GM18858 (cell line): ENCODE results near the gene MANBA.
"Not testable (repeated sequence)": the region's sequence is repeated elsewhere in the genome, so short reads cannot be mapped to it uniquely, and the experiment has no call there.

Experiments used
- ATAC-seq: cut with Tn5 transposase; IDR thresholded peaks from one replicate; pipeline ENCODE4 v1.9.1; 2021; ENCODE audit not compliant: unreplicated experiment

MANBA gene

DNA sequence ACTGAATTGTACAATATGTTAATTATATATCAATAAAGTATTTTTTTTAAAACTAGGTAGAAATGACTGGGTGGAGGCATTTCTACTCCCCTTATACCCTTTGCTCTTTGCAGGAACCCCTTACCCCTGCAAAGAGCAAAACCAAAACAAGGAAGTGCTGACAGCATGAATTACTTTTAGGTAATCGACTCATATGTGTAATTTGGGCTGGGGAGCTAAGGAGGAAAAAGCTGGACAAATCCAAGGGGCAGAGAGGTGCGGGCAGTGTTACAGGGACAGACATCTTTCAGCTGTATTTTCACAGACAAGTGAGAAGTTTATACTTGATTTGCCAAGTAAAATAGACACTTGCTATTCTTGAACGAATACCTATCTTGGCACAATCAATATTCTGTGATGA, 35.5 kb downstream of the MANBA start:
- no peak for ATAC-seq

DNA sequence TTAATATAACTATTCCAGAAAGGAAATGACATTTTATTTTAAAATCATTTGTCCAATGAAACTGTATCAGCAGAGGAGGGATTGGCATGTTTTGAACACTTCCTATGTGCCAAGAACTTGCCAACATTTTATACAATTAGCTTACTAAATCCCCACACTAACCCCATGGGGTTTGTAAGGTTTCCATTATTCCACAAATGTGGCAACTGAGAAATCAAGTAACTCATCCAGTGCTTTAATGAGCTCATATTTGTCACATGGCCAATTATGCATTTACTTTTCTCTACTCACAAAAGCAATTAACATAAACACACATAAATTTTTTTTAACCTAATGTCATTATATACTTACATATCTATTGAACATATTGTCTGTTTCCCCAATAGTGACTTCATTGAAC, 37.3 kb downstream of the MANBA start:
- ATAC-seq, result no peak

DNA sequence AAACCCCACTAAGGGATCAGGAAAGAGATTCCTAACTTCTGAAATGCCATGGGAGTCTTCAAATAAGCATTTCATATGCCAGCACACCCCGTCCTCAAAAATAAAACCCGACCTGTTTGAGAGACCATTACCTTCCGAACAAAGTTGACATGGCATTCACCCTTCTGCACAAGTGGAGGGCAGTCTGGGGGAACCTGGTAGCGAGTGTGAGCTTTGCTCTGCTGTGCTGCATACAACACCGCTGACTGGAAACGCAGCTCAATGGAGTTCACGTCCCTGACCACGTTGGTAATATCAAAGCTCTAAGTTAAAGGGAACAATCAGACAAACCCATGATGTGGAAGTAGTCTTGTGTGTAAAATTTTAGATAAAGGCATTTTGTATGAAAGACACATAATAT, 38.0 kb downstream of the MANBA start:
- no peak for ATAC-seq

DNA sequence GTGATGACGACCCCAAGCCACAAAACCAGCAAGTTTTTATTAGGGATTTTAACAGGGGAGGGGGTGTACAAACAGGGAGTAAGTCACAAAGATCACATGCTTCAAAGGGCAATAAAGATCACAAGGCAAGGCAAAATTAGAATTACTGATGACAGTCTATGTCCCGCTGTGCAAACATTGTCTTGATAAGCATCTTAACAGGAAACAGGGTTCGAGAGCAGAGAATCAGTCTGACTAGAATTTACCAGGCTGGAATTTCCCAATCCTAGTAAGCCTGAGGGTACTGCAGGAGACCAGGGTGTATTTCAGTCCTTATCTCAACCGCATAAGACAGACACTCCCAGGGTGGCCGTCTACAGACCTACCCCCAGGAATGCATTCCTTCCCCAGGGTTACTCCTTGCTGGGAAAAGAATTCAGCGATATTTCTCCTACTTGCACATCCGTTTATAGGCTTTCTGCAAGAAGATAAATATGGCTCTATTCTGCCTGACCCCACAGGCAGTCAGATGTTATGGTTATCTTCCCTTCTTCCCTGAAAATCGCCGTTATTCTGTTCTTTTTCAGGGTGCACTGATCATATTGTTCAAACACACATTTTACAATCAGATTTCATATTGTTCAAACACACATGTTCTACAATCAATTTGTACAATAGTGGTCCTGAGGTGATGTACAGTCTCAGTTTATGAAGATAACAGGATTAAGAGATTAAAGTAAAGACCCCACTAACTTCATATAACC, 41.8 kb downstream of the MANBA start:
- not testable (repeated sequence) for ATAC-seq

DNA sequence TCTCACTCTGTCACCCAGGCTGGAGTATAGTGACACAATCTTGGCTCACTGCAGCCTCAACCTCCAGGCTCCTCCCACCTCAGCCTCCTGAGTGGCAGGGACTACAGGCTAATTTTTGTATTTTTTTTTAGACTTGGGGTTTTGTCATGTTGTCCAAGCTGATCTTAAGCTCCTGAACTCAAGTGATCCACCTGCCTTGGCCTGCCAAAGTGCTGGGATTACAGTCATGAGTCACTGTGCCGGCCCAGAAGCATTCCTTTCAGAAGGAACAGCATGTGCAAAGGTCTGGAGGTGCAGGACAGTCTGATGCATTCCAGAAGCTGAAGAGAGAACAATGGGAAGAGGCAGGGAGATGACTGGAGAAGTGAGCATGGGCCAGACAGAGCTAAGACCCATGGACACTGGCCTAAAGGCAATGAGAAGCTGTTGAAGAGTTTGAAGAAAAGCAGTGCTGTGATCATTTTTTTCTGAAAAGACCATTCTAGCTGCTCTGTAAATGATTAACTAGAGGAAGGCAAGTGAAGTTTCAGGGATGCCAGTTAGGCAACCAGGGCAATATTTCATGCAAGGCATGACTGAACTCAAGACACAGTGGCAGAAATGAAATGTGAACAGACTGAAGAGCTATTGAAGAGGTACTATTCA, 43.2 kb downstream of the MANBA start:
- no peak for ATAC-seq

DNA sequence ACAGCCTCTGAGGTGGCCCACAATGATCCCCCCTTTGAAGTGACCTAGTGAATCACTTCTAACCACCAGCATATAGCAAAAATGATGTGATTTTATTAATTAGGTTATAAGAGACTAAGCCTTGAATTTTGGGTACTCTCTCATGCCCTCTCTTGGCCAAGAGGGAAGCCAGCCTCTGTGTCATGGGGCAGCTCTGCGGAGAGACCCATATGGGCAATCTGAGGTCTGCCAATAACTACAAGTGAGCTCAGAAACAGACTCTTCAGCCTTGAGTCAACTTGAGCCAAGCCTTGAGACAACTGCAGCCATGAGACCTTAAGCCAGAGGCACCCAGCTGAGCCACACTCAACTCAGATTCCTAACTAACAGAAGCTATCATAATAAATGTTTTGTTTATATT, 45.7 kb downstream of the MANBA start:
- ATAC-seq, result no peak

DNA sequence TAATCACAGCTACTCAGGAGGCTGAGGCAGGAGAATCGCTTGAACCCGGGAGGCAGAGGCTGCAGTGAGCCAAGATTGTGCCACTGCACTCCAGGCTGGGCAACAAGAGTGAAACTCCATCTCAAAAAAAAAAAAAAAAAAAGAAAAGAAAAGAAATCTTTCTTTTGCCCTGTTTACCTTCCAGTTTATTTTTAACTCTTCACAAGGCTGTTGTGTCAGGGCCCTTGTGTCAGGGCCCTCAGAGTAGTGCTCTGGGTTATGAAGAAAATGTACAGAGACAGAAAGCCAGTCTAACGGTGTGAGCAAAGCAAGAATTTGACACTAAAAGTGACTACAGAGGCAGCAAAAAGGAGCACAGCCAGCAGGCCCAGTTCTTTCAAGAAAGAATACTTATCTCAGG, 47.0 kb downstream of the MANBA start:
- not testable (repeated sequence) for ATAC-seq

DNA sequence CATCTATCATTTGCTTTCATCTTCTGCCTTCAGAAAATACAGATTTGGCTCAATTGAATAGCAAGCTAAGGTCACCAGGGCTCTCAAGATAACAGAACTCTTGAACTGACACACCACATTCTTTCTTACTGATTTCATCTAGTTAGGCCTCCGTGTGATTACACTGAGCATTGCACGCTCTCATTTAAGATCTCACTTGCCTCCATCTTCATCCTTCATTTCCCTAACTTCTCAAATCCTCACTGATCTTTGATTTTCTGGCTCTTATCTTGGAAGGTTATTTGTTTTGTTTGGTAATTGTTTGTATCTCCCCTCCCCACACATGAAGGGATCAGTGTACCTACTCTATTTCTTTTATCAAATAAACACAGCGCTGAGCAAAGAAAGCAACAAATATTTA, 47.7 kb downstream of the MANBA start:
- ATAC-seq, result no peak

DNA sequence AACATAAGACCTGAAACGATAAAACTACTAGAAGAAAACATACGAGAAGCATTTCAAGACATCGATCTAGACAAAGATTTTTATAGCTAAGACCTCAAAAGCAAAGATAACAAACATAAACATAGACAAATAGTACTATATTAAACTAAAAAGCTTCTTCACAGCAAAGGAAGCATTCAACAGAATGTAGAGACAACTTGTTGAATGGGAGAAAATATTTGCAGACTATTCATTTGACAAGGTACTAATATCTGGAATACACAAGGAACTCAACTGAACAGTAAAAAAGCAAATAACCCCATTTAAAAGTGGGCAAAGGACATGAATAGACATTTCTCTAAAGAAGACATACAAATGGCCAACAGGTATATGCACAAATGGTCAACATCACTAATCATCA, 49.8 kb downstream of the MANBA start:
- no peak for ATAC-seq

DNA sequence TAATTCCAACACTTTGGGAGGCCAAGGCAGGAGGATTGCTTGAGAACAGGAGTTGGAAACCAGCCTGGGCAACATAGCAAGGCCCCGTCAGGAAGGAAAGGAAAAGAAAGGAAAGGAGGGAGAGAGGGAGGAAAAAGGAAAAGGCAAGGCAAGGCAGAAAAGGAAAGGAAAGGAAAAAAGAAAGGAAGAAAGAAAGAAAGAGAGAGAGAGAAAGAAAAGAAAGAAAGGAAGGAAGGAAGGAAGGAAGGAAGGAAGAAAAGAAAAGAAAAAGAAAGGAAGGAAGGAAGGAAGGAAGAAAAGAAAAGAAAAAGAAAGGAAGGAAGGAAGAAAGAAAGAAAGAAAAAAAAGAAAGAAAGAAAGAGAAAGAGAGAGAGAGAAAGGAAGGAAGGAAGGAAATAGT, 51.7 kb downstream of the MANBA start:
- not testable (repeated sequence) for ATAC-seq

DNA sequence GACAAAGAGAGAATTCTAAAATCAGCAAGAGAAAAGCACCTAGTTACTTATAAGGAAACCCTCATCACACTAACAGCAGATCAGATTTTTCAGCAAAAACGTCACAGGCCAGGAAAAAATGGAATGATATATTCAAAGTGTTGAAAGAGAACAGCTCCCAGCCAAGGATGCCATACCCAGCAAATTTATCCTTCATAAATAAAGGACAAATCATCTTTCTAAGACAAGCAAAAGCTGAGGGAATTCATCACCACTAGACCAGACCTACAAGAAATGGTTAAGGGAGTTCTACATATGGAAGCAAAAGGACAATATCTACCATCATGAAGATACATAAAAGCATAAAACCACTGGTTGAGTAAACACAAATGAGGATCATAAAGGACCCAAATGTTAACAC, 53.6 kb downstream of the MANBA start:
- no peak for ATAC-seq

DNA sequence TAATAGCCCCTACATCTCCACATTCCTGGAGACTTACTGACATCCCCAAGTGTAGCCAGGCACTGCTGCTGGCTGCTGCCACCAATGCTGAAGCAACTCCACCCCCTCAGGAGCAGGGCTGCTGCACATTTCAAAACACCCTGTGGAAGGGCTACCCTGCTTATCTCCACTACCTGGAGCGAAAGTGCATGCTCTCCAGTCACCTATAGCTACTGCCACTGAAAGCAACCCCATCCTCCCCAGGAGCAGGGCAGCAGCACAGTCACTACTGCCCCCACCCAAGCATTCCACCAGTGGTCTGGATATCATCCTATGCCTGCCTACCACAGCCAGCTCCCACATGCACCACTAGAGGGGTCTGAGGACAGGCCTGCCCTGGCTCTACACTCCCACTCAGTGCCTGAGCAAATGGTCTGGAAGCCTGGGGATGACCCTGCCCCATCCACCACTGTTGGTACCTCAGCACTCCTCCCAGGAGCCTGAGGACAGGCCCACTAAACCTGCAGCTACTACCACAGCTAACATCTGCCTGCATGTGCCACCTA, 55.3 kb downstream of the MANBA start:
- no peak for ATAC-seq

DNA sequence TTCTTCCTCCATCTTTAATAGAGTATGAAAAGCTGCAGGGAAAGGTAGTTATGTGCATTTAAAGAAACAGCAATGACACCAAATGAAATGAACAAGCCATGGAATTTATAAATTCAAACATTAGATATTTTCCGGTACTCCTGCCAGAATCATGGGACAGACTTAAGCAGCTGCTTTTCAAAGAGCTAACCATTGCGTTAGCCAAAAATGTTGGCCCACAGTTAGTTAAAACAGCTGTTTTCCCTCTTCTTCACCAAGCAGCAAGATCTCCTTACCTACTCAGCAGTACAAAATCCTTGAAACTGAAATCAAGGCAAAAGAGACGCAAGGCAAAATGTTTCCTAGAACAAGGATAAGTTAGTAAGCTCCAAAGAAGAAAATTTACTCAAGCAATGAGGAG, 64.0 kb downstream of the MANBA start:
- no peak for ATAC-seq

DNA sequence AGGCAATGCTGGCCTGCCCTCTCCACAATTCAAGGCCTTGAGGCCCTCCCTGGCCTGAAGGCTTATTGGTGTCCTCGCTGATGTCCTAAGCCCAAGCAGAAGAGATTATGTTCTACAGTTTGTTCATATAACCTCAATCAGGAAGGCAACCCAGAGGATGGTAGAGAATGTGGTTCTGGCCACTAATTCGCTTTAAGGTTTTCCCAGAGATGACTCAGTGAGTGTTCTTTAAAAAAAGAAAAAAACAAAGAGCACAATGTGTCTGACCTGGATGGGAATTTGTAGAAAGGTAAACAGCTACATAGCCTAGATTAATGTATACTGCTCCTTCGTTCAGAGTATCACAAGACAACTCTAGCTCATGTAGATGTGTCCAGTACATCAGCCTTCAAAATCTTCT, 66.0 kb downstream of the MANBA start:
- no peak for ATAC-seq

DNA sequence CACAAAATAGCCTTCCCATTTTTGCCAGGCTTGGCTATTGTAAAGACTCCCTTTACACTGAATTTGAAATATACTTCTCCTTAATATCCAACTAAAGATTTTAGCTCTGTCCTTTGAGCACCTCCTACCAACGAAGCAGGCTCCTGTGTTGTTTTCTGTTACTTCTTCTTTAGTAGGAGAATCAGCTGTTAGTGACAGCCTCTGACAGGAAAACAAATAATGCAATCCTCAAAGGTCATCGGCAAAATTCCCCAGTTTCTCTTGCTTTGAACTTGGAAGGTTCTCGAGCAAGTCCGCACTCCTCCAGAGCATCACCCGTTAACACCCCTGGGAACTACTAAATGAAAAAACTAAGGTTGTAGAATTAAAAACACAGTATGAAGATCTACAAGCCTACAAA, 66.9 kb downstream of the MANBA start:
- ATAC-seq, result no peak

DNA sequence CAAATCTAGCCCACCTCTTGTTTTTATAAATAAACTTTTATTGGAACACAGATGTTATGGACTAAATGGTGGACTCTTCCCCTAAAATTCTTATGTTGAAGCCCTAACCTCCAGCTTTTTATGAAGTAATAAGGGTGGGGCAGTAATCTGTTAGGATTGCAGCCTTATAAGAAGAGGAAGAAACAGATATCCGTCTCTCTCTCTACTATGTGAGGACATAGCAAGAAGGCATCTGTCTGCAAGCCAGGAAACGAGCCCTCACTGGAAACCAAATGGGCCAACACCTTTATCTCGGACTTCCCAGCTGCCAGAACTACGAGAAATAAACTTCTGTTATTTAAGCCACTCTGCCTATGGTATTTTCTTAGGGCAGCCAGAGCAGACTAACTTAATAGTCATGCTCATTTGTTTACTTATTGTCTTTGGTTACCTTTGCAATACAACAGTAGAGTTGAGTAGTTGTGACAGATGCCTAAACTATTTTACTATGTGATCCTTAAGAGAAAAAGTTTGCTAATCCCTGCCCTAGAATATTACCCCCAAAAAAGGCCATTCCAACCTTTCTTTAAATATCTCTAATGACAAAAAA, 67.4 kb downstream of the MANBA start:
- ATAC-seq, result no peak

DNA sequence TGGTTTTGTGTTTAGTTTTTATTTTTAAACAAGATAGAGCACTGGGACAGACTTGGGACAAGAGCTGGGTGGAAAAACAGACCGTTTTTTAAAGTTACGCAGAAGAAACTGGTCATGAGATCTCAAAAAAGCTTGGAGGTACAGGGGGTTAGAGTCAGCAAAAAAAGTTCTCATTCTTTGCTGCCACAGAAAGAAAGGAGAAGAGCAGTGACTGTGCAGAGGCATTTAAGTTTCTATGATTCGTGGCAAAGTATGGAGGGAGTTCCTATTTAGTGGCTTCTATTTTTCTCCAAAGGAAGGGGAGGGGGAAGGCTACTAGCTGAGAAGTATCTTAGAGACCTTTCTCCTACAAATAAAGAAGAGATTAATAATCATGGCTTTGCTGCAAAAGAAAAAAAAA, 68.3 kb downstream of the MANBA start:
- ATAC-seq, result no peak

DNA sequence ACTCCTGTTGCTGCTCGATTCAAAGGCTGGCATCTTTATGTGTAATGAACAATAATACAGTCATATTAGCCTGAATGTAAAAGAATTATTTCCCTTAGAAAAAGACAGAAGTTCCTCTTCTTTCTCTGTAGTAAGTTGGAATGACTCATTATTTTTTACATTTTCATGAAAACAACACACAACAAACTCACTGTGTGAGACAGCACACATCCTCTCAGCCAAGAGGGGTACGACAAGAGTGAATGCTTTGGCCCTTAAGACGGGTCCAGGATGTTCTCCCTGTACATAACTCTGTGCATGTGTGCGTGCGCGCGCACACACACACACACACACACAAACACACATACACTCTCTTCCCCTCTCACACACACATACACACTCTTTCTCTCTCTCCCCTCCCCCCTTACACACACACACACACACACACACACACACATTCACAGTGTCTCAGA, 72.8 kb downstream of the MANBA start:
- ATAC-seq, result peak; percentile 34

DNA sequence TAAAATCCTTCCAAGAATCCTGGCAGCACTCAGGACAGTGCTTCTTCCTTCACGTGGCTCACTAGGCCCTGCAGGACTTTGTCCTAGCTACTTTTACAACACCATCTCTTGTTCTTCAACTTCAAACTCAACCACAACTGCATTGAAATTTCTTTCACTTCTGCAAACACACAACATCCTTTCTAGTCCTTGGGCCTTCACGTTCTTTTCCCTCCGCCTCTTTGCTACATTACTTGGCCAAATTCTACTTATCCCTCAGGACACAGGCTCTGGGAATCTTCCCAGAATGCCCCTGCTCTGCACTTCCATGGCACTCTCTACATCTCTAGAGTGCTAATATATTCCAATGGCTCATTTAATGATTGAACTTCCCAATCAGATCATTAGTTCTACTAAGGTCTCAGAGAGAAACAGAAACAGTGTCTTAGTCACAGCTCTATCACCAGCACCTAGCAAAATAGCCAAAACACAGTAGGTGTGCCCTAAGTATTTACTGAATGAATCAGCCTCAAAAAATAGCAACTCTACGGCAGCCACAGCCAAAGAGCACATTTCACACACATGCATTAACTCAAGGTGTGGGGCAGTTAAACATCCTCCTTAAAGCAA, 73.3 kb downstream of the MANBA start:
- ATAC-seq, result peak; percentile 88

DNA sequence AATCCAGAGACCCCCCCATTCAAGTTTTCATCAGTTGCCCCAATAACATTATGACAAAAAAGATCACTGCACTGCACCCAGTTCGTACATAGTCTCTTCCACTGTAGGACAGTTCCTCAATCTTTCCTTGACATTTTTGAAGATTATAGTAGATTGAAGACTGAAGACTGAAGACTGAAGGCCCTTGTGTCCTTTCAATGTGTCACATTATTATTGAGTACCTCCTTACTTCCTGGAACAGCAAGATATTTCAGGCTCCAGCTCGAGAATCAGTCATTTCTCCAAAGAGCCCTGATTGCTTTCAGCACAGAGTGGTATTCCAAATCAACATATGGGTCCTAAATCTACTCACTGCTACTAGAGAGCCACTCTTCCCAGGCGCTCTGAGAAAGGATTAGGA, 75.0 kb downstream of the MANBA start:
- ATAC-seq, result no peak

DNA sequence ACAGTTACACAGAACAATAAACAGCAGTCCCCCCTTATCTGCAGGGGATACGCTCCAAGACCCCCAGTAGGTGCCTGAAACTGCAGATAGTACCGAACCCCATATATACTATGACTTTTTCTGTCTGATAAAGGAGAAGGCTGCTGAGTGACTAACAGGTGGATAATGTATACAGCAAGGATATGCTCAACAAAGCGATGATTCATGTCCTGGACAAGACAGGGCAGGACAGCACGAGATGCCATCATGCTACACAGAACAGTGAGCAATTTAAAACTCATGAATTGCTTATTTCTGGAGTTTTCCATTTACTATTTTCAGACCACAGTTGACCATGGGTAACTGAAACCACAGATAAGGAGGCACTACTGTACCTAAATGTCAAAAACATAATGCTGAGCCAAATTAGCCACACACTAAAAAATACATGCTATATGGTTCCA, 76.1 kb downstream of the MANBA start:
- peak; percentile 28 for ATAC-seq
